GM21723 (cell line): ENCODE data around the gene TMEM108.

Experiments
- ATAC-seq: cut with Tn5 transposase; IDR thresholded peaks from one replicate; pipeline ENCODE4 v1.9.1; 2021; ENCODE audit warnings: mild to moderate bottlenecking, moderate library complexity; ENCODE audit not compliant: unreplicated experiment

TMEM108 gene

DNA sequence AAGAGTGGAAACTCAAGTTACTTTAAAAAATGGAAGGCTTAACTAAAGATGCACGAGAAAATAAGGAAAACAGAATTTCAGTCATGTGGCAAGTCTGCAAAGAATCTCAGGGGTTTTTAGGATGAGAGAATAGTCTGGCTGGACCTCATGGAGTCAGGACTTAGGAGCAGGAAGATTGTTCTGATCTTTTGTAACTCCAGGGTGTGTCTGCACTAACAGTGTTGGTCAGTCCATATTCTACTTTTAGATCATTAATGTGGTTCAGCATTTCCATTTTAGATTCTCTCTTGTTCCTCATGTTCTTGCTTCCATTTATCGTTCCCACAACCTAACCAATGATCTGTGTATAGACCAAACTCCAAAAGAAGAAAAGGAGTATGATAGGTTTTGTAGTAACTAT is 15.3 kb downstream of the TMEM108 start:
- ATAC-seq: no peak

DNA sequence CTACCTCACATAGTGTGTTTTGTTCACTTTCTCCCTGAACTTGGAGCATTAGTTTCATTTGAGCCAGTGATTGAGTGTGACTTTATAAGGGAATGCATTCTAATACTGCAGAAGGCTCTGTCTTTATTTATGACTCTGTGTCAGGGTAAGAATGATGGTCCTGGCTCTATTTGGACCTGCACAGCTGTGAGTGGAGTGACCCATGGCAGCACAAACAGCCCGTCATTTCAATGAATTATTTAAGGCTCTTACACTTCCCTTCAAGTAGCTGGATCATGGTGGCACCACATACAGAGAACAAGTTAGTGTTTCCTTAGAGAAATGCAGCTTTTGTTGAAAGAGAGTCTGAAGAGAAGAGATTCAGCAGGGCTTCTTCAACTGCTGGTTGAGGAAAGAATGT is 16.4 kb downstream of the TMEM108 start:
- no peak for ATAC-seq

DNA sequence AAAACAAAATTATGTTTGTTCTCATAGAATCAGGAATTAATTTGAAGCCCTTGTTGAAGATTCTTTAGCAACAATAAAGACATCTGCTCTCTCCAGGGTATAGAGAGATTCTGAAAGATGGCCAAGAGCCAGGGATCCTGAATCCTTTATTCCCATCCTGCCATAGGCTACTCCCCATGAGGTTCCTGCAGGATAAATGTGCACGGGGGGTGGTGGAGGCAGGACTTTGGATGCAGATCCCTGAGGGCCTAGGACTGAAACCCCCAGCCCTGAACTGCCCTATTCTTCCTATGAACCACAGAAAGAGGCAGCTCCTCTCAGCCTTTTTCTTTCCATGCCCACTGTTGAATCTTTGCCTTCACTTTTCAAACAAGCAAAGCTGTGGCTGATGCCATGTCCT is 17.1 kb downstream of the TMEM108 start:
- no peak for ATAC-seq

DNA sequence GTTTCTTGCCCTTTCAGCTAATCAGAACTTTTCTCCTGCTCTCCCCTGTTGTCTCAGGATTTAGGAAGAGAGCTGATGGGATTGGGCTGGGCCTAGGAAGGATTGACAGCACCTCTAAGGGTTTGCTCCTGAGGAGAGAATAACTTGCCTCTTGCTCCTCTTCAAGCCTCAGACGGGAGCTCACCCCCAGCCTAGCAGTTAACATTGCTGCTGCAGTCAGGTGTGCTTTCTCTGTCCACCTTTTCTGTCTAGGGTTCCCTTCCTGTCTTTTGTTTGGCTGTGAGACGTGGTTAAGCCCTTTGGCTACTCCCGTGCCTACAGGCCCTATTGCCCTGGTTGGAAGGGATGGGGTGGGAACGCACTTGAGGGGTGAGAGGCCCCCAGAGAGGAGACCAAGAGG is 20.1 kb downstream of the TMEM108 start:
- no peak for ATAC-seq

DNA sequence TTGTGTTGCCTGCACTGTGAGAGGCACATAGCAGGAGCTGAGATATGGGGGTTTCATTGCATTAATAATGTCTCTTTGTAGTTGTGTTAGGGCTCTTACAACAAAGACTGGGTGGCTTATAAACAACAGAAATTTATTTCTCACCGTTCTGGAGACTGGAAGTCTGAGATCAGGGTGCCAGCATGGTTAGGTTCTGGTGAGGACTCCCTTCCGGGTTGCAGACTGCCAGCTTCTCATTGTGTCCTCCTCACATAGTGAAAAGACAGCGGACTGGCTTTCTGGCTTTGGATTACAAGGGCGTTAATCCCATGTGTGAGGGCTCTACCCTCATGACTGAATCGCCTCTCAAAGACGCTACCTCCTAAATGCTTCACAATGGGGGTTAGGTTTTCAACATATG is 20.6 kb downstream of the TMEM108 start:
- ATAC-seq: no peak

DNA sequence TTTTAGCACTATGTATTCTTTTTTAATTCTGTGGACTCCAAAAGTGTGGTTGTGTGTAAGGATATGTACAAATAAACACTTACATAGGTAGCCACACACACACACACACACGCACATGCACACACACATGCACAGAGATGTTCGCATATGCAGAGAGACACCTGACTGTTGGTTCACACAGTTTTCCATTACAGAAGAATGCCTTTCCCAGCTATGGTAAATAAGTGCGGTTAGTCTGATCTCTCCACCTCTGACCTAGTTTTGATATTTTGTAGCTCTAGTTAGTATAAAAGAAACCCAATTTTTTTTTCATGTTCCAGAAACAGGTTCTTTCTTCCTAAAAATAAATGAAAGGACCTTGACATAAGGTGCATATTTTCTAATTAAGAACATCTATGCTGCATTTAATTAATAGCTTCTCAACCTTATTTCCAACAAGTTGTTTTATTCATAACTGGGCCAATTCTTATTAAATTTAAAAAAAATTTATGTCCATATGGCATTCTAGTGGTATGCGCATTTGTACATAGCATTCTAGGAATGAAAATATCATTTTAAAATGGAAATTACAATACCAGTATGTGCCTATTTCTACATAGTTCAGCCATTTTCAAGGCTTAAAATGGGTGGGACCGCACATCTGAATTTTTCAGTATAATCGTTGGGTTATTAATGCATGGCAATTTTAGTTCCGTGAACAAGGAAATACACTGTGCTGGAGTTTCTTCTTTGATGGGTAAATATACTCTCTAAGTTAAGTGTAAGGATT is 27.2 kb downstream of the TMEM108 start:
- no peak for ATAC-seq

DNA sequence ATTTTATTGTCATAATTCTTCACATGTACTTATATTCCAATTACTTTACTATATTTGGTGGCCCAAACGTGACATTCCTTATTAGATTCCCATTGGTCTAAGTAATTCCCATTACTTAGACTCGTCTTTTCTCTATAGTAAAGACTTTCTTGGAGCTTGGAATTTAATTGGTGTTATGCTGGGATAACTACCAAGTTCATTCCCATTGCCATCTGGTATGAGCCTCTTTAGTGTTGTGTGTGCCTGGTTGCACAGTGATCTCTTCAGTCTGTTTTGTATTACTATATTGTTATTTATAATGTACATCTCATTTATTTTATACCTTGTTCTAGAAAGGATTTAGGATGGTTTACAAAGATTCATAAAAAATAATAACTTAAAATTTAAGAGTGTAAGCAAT is 27.8 kb downstream of the TMEM108 start:
- no peak for ATAC-seq

DNA sequence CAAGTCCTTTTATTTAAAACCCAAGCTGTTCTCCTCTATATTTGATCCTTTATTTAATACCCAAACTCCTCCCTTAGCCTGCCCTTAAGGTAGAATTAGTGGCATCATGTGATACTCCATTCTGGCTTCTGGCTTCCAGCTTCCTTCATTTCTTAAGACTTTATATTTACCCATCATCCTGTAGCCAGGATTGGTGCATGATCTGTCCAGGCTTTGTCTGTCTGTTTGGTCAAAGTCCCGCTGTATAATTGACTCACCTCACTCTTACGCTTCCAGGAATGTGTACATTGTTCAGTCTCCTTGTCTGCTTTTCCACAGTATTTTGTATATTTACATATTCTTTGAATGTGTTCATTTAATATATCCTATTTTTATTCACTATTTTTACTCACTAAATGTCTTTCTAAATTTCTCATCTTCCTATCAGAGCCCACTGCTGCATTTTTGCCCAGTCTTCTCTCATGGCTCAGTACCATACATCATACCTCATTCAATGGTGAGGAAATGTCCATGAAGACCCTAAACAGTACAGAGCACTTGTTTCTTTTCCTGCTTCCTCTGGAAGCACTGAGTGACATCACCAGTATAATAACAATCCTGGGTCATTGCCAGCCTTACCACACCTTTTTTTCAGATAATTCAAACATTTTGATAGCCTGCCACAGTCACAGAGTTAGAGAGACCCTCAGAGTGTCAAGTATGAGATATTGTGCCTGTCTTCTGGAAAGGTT is 31.5 kb downstream of the TMEM108 start:
- ATAC-seq: no peak

DNA sequence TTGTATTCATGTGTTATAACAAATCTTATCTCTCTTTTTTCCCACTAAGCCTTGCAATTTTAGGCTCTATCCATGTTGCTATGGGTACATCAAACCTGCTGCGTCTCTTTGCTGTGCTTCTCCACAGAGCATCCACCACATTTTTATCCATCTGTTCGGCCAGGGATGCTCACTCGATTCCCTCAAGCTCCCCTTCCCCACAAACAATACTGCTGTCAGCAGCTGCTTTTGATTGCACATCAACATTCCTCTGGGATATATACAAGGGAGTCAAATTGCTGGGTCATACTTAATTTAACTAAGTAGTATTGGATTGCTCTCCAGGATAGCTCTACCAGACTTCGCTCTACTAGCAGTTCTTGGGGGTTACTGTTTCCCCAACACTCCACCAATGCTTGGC is 36.8 kb downstream of the TMEM108 start:
- no peak for ATAC-seq

DNA sequence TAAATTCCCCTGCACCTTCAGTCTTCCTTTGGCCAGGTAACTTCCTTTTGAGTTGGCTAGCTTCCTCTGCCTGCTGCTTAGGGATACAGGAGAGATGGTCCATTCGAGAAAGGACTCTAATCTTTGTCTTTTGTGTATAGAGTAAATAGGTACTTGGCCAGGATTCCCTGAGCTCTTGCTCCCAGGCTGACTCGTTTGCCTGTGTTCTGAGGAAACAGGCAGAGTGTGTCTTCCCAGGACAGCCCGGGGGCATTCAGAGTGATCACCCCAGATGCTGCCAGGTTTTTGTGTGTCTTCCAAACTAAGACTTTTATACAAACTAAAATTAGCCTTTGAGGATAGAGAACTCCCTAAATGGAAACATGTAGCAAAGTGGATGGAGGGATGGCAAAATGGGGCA is 39.5 kb downstream of the TMEM108 start:
- no peak for ATAC-seq

DNA sequence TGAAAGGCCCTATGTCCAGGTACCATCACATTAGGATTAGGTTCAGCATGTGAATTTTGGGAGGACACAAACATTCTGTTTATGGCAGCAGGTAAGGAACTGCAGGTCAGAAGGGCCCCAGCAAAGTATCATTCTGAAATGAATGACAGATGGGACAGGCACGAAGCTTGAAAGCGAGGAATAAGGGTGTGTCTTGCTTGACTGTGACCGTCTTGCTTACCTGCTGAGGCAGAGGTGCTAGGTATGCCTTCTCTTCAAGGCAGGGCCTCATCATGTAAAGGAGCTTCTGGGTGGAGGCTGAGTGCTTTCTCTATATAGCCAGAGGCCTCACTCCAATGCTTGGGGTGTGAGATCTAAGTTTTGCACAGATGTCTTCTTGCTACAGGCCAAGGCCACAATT is 41.4 kb downstream of the TMEM108 start:
- no peak for ATAC-seq

DNA sequence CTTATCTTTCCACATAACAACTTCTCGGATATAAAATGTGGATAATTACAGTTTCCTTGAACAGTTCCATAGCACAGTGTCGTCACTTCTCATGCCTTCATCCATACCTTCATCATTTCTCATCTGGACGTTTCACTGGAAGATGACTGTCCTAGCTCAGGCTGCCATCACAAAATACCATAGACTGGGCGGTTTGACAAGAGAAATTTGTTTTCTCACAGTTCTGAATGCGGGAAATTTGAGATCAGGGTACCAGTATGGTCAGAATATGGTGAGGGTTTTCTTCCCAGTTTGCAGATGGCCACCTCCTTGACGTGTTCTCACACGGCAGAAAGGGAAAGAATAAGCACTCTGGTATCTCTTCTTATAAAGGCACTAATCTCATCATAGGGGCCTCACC is 42.8 kb downstream of the TMEM108 start:
- no peak for ATAC-seq

DNA sequence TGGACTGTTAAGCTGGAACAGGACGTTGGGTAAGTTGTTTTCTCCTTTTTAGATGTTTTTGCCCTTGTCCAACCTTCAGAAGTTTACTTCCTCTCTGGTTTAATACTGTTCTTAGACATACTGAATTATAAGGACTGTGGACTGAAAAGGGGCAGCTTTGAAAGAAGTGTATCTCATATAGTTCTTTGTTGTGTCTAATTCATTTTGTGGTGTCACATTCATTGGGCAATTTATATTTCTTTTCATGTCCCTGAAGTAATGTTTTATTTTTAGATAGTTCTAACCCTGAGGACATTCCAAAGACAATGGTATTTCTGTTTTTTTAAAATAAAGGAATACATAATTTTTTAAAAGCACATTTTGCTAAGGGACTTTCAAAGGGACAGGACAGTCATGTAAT is 45.2 kb downstream of the TMEM108 start:
- no peak for ATAC-seq

DNA sequence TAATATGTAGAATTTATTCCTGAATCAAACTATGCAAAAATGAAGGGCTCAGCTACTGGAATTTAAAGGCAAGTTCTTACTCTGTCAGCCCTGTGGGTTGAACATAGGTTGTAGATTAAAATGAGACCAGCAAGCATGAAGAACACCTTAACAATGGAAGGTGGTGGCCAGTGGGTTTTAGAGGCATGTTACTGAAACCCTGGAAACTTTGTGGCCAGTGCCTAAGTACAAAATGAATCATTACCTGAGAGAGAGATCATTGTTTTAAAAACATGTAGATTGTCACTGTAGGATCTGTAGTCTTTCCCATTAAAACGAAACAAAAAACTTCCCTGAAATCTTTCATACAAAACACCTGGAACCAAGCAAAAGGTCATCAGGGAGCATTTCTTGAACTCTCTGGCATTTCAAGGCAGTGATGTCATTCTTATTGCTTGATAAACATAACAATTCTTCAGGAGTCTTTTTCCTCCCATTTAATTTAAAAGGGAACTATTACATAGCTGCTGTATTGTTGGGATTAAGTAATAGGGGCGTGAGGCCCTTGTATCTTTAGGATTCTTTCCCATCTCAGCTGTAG is 51.8 kb downstream of the TMEM108 start:
- no peak for ATAC-seq

DNA sequence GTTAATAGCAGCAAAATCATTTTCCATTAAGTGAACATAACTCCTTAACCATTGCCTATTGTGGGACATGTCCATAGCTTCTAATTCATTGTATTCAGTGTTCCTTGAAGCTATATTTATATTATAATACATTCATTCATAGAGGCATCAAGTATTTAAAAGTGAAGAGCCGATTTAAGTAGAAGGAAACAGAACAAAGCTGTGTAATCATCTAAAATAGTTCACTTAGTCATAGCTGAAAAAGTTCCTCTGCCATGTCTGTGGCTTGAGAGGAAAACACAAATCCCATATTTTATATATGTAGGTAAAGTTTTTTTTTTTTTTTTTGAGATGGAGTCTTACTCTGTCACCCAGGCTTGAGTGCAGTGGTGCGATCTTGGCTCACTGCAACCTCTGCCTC is 54.5 kb downstream of the TMEM108 start:
- ATAC-seq: no peak

DNA sequence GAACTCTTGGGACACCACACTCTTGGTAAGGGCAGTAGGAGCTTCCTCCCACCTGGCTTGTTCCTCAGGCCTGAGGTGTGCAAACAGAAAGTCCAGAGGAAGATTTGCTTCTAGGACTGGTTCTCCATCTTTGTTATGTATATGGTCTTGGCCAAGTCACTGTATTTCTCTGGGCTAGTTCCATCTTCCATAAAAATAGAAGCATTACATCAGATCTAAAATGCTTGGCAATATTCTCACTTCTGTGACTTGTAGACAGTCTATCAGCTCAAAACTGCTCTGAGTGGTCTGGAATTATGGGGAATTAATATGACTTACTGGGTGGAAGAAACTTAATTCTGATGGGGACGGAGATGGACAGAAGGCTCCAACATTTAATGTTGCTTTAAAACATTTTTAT is 55.2 kb downstream of the TMEM108 start:
- no peak for ATAC-seq

DNA sequence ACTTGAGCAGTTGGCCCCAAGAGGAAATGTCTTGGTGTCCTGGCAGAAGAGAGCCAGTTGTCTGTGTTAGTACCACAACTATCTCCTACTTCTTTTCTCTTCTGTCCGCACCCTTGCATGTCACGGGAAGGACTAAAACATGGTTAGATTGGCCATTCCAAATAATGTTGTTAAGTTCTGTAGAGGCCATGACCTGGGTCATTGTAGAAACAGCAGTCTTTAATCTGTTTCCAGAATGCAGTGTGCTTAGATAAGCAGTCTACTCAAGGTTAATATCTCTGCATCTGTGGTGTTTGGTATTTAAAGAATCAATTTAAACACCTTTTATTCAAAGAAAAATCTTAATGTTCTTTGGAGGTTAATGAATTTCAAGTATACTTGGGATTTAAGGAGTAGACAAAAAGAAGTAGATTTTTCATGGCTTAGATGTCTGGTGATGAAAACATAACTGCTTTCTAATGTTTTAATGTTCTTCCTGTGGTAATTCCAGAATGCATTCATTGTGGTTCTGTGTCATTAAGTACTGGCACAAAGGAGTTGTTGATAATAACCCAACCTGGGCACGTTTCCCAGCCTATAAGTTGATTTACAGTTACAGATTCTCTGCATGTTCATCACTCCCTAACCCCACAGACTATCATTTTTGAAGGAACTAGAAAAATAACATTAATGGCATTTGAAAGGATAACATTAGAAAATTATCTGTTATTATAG is 58.9 kb downstream of the TMEM108 start:
- ATAC-seq: no peak

DNA sequence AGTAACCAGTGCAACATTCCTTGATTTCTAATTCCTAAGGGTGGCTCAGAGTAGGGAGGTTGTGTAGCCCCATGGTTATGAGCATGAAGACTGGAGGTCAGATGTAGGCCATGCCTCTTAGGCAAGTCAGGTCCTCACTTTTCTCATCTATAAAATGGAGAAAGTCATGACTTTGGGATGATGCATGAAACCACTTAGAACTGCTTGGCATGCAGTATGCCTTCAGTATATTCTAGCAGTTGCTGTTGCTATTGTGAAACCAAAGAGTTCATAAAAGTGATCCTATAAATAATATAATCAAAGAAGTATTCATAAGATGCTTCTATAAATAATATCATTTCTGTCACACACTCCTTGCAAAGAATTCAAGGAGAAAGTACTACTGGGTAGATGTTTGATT is 65.5 kb downstream of the TMEM108 start:
- ATAC-seq: no peak

DNA sequence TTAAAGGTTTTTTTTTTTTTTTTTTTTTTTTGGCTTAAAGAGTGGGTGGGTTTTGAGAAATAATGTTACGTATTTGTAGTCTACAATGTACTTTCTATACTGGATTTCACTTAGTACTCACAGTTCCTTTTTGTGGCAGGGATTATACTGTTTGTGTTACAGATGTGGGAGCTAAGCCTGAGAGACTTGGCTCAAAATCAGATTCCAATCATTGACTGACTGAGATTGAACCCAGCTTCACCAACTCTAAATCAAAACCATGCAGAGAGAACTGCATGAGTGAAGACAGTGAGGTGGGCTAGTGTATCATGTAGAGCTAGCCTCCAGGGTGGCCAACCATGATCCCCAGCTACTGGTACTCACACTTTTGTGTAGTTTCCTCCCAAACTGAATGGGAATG is 68.0 kb downstream of the TMEM108 start:
- ATAC-seq: no peak

DNA sequence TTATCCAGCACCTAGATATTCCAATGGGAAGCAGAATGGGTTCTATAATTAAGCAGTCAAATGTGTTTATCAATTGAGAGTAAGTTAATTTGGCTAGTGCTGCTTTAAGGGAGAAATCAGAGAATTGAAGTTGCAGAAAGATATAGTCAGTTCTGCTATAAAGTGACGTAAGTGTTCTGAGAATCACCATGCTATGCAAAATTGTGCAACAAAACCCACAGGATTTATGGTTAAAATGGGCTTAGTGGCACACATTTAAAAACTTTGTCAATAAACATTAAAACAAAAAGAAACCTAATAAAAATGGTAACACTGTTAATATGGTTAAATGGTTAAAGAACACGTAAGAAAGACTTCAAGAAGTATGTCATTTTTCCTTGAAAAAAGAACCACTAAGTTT is 74.5 kb downstream of the TMEM108 start:
- ATAC-seq: no peak

DNA sequence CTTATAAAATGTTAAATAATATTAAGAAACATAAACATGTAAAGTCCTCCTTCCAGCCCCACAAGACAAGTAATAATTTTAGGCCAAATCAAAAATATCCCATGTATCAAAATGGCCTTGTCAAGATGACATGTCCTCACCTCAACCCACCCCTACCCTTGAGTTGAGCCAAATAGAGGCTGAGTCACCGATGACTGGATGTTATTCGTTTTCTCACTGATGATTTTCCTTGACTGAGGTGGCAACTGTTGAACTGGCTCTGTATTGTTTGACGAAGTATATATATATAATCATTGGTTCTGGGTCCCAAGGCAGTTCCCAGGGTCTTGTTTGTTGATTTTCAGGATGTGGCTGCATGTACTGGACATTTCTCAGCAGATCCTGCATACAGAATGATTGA is 75.3 kb downstream of the TMEM108 start:
- no peak for ATAC-seq
